Erythroblast (primary cell): ENCODE data around the gene GPC6.

ENCODE experiments used
- GATA1 ChIP-seq: IDR thresholded peaks from 2 replicates; pipeline ENCODE4 v1.6.1; 2011; ENCODE audit warnings: low read depth, mild to moderate bottlenecking, control low read depth, low read length, moderate library complexity
- POLR2A ChIP-seq: IDR thresholded peaks from 2 replicates; pipeline ENCODE4 v1.6.1; 2011; ENCODE audit warnings: mild to moderate bottlenecking, low read length

- no peak for TF ChIP-seq POLR2A
- no peak for TF ChIP-seq GATA1
These were observed 137.6 kb downstream of the GPC6 start for GRCh38 chr13:93364166-93364565.
